Urinary bladder (tissue), 4 donors: ENCODE results near the gene MOSPD3. TPM values are rescaled to one million over a fixed set of nuclear protein-coding genes. Genes with fewer than 3 reads are reported as not detected.

ENCODE experiments used
- DNase-seq: peaks from one replicate; pipeline ENCODE4 v3.0.0-alpha.2; 2015; ENCODE audit errors: extremely low spot score
- H3K27ac ChIP-seq: one replicate; pipeline ENCODE4 v1.5.1; 2013; ENCODE audit warnings: low read depth, mild to moderate bottlenecking, moderate library complexity
- H3K36me3 ChIP-seq: one replicate; pipeline ENCODE4 v1.6.1; 2013; ENCODE audit warnings: mild to moderate bottlenecking, moderate library complexity; ENCODE audit not compliant: insufficient read depth
- H3K4me1 ChIP-seq: one replicate; pipeline ENCODE4 v1.6.1; 2013; ENCODE audit warnings: mild to moderate bottlenecking, moderate library complexity; ENCODE audit not compliant: insufficient read depth
- H3K4me3 ChIP-seq: one replicate; pipeline ENCODE4 v1.5.1; 2013; ENCODE audit warnings: low read depth, low read length
- WGBS: extraction: QIAGEN DNeasy Blood & Tissue Kit; methylation state at CpG from one replicate; pipeline ENCODE4 v1.1.7; 2013; 5-methylcytosine and 5-hydroxymethylcytosine counted together
- polyA plus RNA-seq: library from polyadenylated mRNA; stranded (reverse); fragments of 200-250 nt; gene quantifications from one replicate; pipeline ENCODE4 v1.2.3, GENCODE V29; 2013
- total RNA-seq: library from RNA; depleted of rRNA; stranded (reverse); fragments of >200 nt; gene quantifications from one replicate; pipeline ENCODE4 v1.2.3, GENCODE V29; 2014
- donor health status: healthy with polysubstance abuse.
- donor health status: healthy.

Gene MOSPD3
- total and polyA plus RNA-seq, 2 donors: 5.3 to 30.4 TPM

DNA sequence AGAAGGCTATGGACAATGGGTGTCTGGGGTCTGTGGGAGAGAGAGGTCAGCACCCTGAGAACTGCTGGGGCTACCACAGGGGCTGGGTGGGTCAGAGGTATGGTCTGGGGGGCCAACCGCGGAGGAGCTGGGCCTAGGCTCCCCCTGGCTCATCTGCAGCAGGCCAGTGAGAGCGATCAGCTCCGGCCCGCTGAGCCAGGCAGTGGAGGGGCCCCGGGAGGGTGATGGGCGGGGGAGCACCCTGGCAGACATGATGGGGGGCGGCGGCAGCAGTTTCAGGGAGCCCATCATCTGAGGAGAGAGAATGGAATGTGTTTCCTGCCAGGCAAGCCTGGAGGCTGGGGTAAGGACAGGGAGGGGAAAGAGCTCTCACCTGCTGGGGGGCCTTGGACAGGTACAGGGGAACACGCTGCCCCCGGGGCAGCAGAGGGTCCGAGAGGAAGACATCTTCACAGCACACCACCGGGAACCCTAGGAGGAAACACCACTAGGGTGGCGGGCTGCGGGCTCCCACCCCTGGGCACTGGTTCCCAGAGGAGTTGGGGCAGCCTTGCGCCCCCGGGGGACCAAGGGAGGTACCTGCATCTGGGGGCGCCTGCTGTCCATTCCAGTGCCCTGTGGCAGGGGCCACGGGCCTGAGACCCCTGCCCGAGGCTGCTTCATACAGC lies 39.9 kb upstream of the MOSPD3 start:
- DNase-seq: no peak
- Histone ChIP-seq H3K4me3 (no peak overlapping the region), H3K36me3 (peaks cover 12% of the 10 kb centered on the region), H3K27ac (no peak overlapping the region), H3K4me1 (no peaks in the 10 kb centered on the region)
- WGBS: 77% methylated on average over 20 of the region's 20 CpGs

DNA sequence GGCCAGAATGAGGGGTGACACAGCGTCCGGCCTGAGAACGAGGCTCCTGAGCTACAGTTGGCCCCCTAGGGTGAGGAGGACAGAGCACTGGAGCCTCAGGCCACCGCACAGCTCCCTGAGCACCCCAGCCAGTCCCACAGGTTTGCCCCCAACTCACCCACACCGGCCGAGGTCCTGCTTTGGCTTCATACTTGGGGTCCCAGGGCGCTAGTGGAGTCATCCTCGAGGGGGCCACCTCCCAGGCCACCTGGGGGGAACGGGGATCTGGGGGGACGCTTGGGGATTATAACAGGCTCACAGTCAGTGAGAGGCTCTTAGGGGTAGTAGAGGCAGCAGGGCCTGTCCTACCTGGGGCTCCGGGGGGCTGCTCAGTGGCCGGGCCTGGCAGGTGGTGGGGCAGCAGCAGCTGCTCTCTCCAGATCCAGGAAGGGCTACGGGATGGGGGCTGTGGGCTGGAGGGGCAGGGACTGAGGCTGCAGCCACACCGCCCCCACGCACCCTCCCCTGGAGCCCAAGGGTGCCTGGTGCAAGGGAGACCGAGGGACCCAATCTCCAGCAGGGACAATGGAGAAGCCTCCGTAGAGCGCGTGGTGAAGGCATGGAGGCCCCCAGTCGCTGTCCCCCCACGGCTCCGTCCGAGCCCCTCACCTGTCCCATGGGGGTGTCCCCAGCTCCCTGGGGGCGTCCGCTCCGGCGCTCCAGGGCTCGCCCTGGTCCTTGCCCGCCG lies 39.2 kb upstream of the MOSPD3 start:
- DNase-seq: no peak
- Histone ChIP-seq H3K27ac (no peak overlapping the region), H3K4me1 (no peaks in the 10 kb centered on the region), H3K36me3 (peaks cover 15% of the 10 kb centered on the region), H3K4me3 (no peak overlapping the region)
- 94% methylated on average over 30 of the region's 30 CpGs for WGBS

DNA sequence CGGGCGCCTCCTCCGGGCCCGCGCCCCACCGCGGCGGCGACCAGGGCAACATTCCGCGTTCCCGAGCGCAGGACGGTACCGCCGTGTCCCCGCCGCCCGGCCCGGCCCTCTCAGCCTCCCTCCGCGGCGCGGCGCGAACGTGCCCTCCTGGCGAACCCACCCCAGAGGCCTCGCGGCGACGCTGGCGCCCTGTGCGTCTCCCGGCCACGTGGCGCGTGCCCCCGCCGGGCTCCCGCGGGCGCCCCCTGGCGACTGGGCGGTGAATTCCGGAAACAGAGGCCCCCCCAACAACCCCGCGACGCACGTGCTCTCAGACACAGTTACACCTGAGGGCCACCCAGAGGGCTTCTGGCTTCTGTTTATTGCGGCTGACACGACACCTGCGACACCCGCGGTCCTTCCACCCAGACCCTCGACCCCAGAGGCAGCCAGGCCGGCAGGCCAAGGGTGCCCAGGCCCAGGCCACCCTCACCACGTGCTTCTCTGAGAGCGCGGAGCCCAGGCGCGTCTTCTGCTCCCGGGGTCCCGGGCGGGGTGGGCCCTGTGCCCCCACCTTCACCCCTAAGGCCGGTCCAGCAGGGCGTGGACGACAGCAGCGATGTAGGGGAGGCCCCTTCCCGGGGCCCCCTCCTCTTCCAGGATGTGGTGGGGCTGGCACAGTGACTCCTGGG lies 38.5 kb upstream of the MOSPD3 start, which contains the start of gene SAP25:
SAP25 (minus strand) TSS at position 210 of the 671 bp plus-strand sequence; CDS start at position 52, 158 bp downstream.
- Histone ChIP-seq H3K36me3 (peaks cover 15% of the 10 kb centered on the region), H3K4me3 (no peak within 1 kb of the TSS), H3K27ac (no peak within 1 kb of the TSS), H3K4me1 (no peaks in the 10 kb centered on the region)
- no peak for DNase-seq
- 91% methylated on average over 70 of the region's 70 CpGs for WGBS

- Histone ChIP-seq H3K4me3 (no peak overlapping the region), H3K27ac (no peak overlapping the region), H3K4me1 (no peaks in the 10 kb centered on the region), H3K36me3 (peaks cover 15% of the 10 kb centered on the region)
- no peak for DNase-seq
- 89% methylated on average over 44 of the region's 44 CpGs for WGBS
These were observed 37.8 kb upstream of the MOSPD3 start for GRCh38 chr7:100574362-100575205.

DNA sequence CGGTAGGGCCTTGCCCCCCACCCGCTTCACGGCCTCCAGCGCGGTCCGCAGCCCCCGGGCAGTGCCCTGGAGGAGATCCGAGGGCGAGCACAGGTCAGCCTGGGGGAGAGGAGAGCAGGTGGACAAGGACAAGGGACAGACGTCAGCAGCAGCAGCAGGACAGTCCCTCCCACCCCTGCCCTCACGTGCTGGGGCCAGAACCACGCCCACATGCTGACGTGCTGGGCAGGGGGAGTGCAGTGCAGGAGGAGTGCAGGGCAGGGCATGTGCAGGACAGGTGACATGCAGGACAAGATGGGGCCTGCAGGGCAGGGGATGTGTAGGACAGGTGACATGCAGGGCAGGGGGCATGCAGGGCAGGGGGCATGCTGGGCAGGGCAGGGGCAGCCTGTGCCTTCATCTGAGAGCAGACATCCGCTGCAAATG lies 37.1 kb upstream of the MOSPD3 start:
- DNase-seq: no peak
- peaks cover 15% of the 10 kb centered on the region for H3K36me3 ChIP-seq

DNA sequence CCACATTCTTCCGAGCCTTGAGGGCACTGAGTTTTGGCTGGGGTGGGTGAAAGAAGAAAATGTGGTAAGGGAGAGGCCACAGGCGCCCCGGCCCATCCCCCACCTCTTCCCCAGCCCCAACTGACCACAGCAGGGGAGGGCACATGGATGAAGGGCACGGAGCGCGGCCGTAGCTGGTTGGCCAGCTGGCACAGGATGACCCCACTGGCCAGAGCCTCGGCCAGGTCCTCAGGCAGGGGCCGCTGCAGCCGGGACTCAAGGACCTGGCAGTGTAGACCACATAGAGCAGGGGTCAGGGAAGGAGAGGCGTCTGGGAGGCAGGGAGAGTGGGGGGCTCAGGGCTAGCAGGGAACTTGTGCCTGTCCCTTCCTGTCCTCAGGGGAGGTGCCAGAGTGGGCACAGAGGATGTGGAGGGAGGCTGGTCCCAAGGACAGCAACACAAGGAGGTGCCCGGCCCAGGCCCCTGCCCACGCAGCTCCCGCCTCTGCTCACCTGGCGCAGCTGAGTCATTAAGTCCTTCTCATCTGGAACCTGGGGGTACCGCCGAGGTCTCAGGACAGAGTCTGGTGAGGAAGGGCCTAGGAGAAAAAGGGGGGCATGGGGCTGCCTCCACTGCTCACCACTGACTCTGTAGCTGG lies 36.5 kb upstream of the MOSPD3 start:
- Histone ChIP-seq H3K4me3 (no peak overlapping the region), H3K27ac (no peak overlapping the region), H3K4me1 (no peaks in the 10 kb centered on the region), H3K36me3 (peaks cover 15% of the 10 kb centered on the region)
- 90% methylated on average over 17 of the region's 17 CpGs for WGBS
- DNase-seq: no peak

More for the DNA sequence above, 37.1 kb upstream of the MOSPD3 start:
- no peaks in the 10 kb centered on the region for H3K4me1 ChIP-seq
- no peak overlapping the region for H3K4me3 ChIP-seq
- no peak overlapping the region for H3K27ac ChIP-seq
- WGBS: 80% methylated on average over 14 of the region's 14 CpGs

DNA sequence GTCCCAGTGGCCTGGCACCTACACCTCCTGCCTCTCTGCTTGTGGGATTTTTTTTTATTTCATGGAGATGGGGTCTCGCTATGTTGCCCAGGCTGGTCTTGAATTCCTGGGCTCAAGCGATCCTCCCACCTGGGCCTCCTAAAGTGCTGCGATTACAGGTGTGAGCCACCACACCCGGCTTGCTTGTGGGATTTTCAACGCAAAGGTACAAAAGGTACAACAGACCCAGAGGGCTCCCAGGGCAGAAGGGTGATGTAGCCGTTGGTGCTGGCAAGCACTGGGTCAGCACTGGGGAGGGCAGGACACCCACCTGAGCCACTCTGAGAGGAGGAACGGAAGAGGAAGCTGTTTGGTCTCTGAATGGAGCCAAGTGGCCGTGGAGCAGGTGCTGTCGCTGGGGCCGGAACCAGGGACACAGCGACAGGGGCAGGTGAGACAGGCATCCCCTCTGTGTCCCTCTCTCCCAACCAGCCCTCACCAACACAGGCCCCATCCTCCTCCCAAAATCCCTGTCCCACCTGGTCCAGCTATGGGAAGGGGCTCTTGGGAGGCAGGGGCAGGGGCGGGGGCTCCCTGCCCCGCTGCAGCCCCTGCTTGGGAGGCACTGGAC lies 35.9 kb upstream of the MOSPD3 start:
- Histone ChIP-seq H3K27ac (no peak overlapping the region), H3K4me1 (no peaks in the 10 kb centered on the region), H3K4me3 (no peak overlapping the region), H3K36me3 (peaks cover 15% of the 10 kb centered on the region)
- WGBS: 95% methylated on average over 13 of the region's 13 CpGs
- DNase-seq: no peak

- peaks cover 15% of the 10 kb centered on the region for H3K36me3 ChIP-seq
- DNase-seq: no peak
- WGBS: 92% methylated on average over 24 of the region's 24 CpGs
These were observed 35.2 kb upstream of the MOSPD3 start for GRCh38 chr7:100577103-100577502.

GRCh38 chr7:100577507-100577906 lies 34.8 kb upstream of the MOSPD3 start:
- H3K36me3 ChIP-seq: peaks cover 15% of the 10 kb centered on the region
- no peak for DNase-seq
- WGBS: 95% methylated on average over 14 of the region's 14 CpGs
- no peak overlapping the region for H3K4me3 ChIP-seq
- no peak overlapping the region for H3K27ac ChIP-seq
- H3K4me1 ChIP-seq: no peaks in the 10 kb centered on the region

More at GRCh38 chr7:100577103-100577502, 35.2 kb upstream of the MOSPD3 start:
- Histone ChIP-seq H3K4me1 (no peaks in the 10 kb centered on the region), H3K4me3 (no peak overlapping the region), H3K27ac (no peak overlapping the region)

DNA sequence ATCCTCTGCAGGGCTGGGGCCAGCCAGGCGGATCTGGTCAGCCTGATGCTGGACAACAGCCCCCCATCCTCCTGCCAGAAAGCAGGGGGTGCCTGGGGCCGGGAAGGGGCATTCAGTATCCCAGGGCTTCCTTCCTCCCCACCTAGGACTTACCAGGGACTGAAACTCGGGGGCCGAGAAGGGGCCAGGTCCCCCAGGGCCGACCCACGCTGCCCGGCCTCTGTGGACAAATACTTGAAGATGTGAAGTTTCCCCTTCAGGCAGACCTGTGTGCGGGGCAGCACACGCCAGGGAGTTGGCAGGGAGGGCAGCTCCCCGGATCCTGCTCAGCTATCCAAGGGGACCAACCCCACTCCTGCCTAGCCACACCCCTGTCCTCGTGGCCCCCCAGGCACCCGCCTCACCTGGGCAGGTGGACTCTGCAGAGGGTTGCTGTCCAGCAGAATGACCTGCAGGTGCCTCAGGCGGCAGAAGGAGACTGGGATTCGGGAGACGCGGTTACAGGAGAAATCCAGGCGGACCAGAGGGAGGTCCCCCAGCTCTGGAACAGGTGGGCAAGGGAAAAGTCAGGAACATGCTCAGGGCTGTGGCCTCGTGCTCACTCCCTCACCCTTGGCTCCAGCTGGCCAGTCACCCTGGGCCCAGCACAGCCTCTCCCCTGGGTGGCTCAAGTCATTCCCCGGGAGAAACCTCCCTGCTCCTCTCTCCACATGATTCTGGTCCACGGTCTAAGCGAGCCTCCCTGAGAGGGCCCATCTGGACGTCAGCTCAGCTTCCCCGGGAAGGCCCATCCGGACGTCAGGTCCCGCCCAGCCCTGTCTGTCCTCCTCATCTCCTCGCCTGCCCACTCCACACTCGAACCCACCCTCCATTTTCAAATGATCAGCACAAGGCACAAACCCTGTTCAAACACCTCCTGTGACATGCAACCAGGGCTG lies 33.8 kb upstream of the MOSPD3 start:
- Histone ChIP-seq H3K36me3 (peaks cover 15% of the 10 kb centered on the region), H3K4me3 (no peak overlapping the region), H3K27ac (no peak overlapping the region), H3K4me1 (no peaks in the 10 kb centered on the region)
- WGBS: 88% methylated on average over 28 of the region's 28 CpGs
- DNase-seq: no peak

DNA sequence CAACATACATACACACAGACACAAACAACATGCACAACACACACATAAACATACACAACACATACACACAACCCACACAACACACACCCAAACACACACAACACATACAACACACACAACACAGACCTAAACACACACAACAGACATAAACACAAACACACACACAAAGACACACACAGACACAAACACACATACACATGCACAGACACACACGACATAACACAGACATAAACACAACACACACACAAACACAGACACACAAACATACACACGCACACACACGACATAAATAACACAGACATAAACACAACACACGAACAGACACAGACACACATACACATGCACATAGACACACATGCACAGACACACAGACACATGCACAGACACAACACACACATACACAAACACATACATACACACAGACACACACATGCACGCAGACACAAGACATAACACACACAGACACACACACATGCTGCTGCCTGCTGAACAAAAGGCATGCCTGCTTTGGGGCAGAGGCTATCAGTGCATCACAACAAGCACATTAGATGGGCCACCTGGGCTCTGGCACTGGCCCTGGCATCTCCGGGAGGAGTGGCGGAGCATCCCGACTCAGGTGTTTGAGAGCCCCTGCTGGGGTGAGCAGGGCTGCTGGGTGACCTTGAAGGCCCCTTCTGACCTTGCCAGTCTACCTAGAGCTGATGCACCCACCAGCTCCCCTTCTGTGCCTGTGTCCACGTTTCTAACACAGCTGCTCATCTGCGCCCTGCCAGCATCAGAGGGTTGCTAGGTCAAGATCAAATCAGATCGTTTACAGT lies 31.7 kb upstream of the MOSPD3 start:
- H3K36me3 ChIP-seq: peaks cover 8% of the 10 kb centered on the region
- no peaks in the 10 kb centered on the region for H3K4me1 ChIP-seq
- no peak for DNase-seq
- H3K27ac ChIP-seq: no peak overlapping the region
- no peak overlapping the region for H3K4me3 ChIP-seq
- WGBS: 85% methylated on average over 11 of the region's 11 CpGs
